CD4-positive, CD25-positive, alpha-beta regulatory T cell (primary cell): ENCODE measurements around the gene CFLAR. TPM values are rescaled to one million over a fixed set of nuclear protein-coding genes. Genes with fewer than 3 reads are reported as not detected.
"Not testable (repeated sequence)": the region's sequence is repeated elsewhere in the genome, so short reads cannot be mapped to it uniquely, and the experiment has no call there.

ENCODE experiments used
- ATAC-seq, 2 donors: fragments of 150-1000 bp; cut with Tn5 transposase; one replicate each; pipeline ENCODE4 v1.10.0; 2021; ENCODE audit warnings: low read depth in 2 of 2, moderate number of reproducible peaks in 2 of 2, moderate library complexity in 1 of 2
- DNase-seq, 3 donors: peaks; one replicate each; pipeline versions ENCODE4 v3.0.0 to v3.0.0-alpha.2; 2012 to 2022; ENCODE audit warnings: mixed read lengths in 1 of 3
- H3K27ac ChIP-seq: one replicate; pipeline ENCODE4 v1.7.0; 2013; ENCODE audit warnings: mild to moderate bottlenecking, low read length; ENCODE audit not compliant: insufficient read depth, poor library complexity, severe bottlenecking
- H3K27me3 ChIP-seq: one replicate; pipeline ENCODE4 v1.7.0; 2013; ENCODE audit warnings: low read length; ENCODE audit not compliant: control insufficient read depth, insufficient read depth
- H3K36me3 ChIP-seq: one replicate; pipeline ENCODE4 v1.7.0; 2013; ENCODE audit warnings: mild to moderate bottlenecking, low read length, moderate library complexity; ENCODE audit not compliant: control insufficient read depth, insufficient read depth
- H3K4me1 ChIP-seq: 2 replicates; pipeline ENCODE4 v1.7.0; 2013; ENCODE audit warnings: mild to moderate bottlenecking, low read length; ENCODE audit not compliant: insufficient read depth, control insufficient read depth, poor library complexity, severe bottlenecking
- H3K4me3 ChIP-seq: one replicate; pipeline ENCODE4 v1.7.0; 2013; ENCODE audit warnings: low read depth, mild to moderate bottlenecking, low read length, moderate library complexity
- H3K9me3 ChIP-seq, 2 experiments: 1 replicate in 1 of 2; 2 replicates in 1 of 2; pipeline ENCODE4 v1.7.0; 2013; ENCODE audit warnings: low read length in 2 of 2, mild to moderate bottlenecking in 1 of 2, moderate library complexity in 1 of 2; ENCODE audit not compliant: control insufficient read depth in 2 of 2
- H3K27ac Mint-ChIP-seq, 3 donors: one replicate each; pipeline ENCODE4 v1.8.0; 2020 to 2022; ENCODE audit warnings: mild to moderate bottlenecking in 3 of 3, mixed read lengths in 3 of 3, moderate library complexity in 2 of 3
- H3K27me3 Mint-ChIP-seq: one replicate; pipeline ENCODE4 v1.8.0; 2022; ENCODE audit warnings: mild to moderate bottlenecking, mixed read lengths
- H3K36me3 Mint-ChIP-seq: one replicate; pipeline ENCODE4 v1.8.0; 2020; ENCODE audit warnings: mixed read lengths
- H3K4me1 Mint-ChIP-seq, 4 donors: one replicate each; pipeline ENCODE4 v1.8.0; 2020 to 2022; ENCODE audit warnings: mixed read lengths in 4 of 4, mild to moderate bottlenecking in 1 of 4
- H3K4me3 Mint-ChIP-seq, 4 donors: one replicate each; pipeline ENCODE4 v1.8.0; 2020 to 2022; ENCODE audit warnings: mild to moderate bottlenecking in 4 of 4, mixed read lengths in 4 of 4, moderate library complexity in 3 of 4
- H3K9me3 Mint-ChIP-seq, 7 donors: one replicate each; pipeline ENCODE4 v1.8.0; 2020 to 2022; ENCODE audit warnings: mixed read lengths in 7 of 7, mild to moderate bottlenecking in 3 of 7, moderate library complexity in 2 of 7
- polyA plus RNA-seq, 4 donors: library from polyadenylated mRNA; unstranded; fragments of 300-500 nt; fragmentation: Illumina TruSeq; gene quantifications; one replicate each; pipeline ENCODE4 v1.2.3, GENCODE V29; 2021
- total RNA-seq: library from RNA; stranded (reverse); gene quantifications from one replicate; pipeline ENCODE4 v1.2.3, GENCODE V29; 2022

The CFLAR gene
- total and polyA plus RNA-seq, 5 donors from 2014 or later: 118 to 306 (median 140) TPM

GRCh38 chr2:201164166-201164565, 48.2 kb downstream of the CFLAR start:
- H3K36me3 ChIP-seq: peaks cover 63% of the 10 kb centered on the region
- H3K27ac Mint-ChIP-seq: peak overlapping the region in 1 of 3 donors; percentile 62

DNA sequence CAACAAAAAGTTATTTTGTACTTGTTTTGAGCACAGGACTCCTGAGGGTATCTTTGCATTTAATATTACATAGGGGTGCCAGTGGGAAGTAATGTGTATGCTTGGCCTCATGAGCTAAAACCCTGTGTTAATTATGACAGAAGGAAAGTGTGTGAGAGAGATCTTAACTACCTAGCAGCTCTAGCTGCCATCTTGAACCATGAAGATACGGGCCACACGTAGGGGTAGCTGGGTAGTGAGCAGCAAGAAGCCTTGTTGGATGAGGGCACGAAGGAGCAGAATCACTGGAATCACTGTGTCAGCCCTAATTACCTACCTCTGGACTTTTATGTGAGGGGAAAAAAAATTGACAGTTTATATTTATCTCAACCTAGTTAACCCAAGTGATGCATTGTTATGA, 51.6 kb downstream of the CFLAR start:
- Mint-ChIP-seq H3K4me3 (no peak overlapping the region), H3K36me3 (peaks cover 37% of the 10 kb centered on the region), H3K4me1 (peaks cover 0 to 29% (median 7%) of the 10 kb centered on the region in 4 donors), H3K9me3 (peaks cover 4 to 32% (median 15%) of the 10 kb centered on the region in 7 donors), H3K27me3 (no peaks in the 10 kb centered on the region), H3K27ac (peak overlapping the region in 1 of 3 donors; percentile 38)
- H3K27ac ChIP-seq: no peak overlapping the region
- DNase-seq (no peak), ATAC-seq (no peak)
- no peaks in the 10 kb centered on the region for H3K4me1 ChIP-seq
- no peaks in the 10 kb centered on the region for H3K27me3 ChIP-seq
- H3K36me3 ChIP-seq: peaks cover 38% of the 10 kb centered on the region
- H3K9me3 ChIP-seq: peaks cover 21 to 30% of the 10 kb centered on the region in 2 experiments
- no peak overlapping the region for H3K4me3 ChIP-seq

More at GRCh38 chr2:201164166-201164565, 48.2 kb downstream of the CFLAR start:
- Mint-ChIP-seq H3K4me1 (peaks cover 0 to 6% (median 5%) of the 10 kb centered on the region in 4 donors), H3K4me3 (no peak overlapping the region), H3K36me3 (peaks cover 57% of the 10 kb centered on the region), H3K9me3 (peaks cover 0 to 14% (median 9%) of the 10 kb centered on the region in 7 donors), H3K27me3 (no peaks in the 10 kb centered on the region)
- Histone ChIP-seq H3K4me1 (no peaks in the 10 kb centered on the region), H3K27me3 (no peaks in the 10 kb centered on the region), H3K4me3 (no peak overlapping the region), H3K9me3 (peaks cover 6 to 10% of the 10 kb centered on the region in 2 experiments), H3K27ac (no peak overlapping the region)
- DNase-seq (no peak), ATAC-seq (no peak)

DNA sequence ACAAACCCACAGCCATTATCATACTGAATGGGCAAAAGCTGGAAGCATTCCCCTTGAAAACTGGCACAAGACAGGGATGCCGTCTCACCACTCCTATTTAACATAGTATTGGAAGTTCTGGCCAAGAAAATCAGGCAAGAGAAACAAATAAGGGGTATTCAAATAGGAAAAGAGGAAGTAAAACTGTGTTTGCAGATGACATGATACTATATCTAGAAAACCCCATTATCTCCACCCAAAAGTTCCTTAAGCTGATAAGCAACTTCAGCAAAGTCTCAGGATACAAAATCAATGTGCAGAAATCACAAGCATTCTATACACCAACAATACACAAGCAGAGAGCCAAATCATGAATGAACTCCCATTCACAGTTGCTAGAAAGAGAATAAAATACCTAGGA, 52.5 kb downstream of the CFLAR start:
- not testable (repeated sequence) for H3K27ac ChIP-seq, H3K27me3 Mint-ChIP-seq, H3K4me1 ChIP-seq, DNase-seq, H3K27me3 ChIP-seq, H3K4me3 ChIP-seq, ATAC-seq
- peaks cover 21 to 30% of the 10 kb centered on the region in 2 experiments for H3K9me3 ChIP-seq
- Mint-ChIP-seq H3K36me3 (peaks cover 27% of the 10 kb centered on the region), H3K9me3 (peaks cover 4 to 32% (median 15%) of the 10 kb centered on the region in 7 donors), H3K4me1 (peaks cover 0 to 31% (median 6%) of the 10 kb centered on the region in 4 donors), H3K4me3 (peak overlapping the region in 1 of 4 donors; percentile 19), H3K27ac (peak overlapping the region in 1 of 3 donors; percentile 28)
- peaks cover 29% of the 10 kb centered on the region for H3K36me3 ChIP-seq

GRCh38 chr2:201171259-201171814, 55.4 kb downstream of the CFLAR start:
- peaks cover 4 to 32% (median 19%) of the 10 kb centered on the region in 7 donors for H3K9me3 Mint-ChIP-seq
- H3K27ac ChIP-seq: no peak overlapping the region
- H3K9me3 ChIP-seq: peaks cover 21 to 30% of the 10 kb centered on the region in 2 experiments
- H3K27me3 ChIP-seq: no peaks in the 10 kb centered on the region
- no peak overlapping the region for H3K4me3 ChIP-seq
- H3K4me3 Mint-ChIP-seq: no peak overlapping the region
- no peak for DNase-seq
- H3K27ac Mint-ChIP-seq: no peak overlapping the region
- H3K36me3 ChIP-seq: peaks cover 11% of the 10 kb centered on the region
- H3K4me1 Mint-ChIP-seq: peaks cover 3 to 31% (median 12%) of the 10 kb centered on the region in 4 donors
- no peaks in the 10 kb centered on the region for H3K27me3 Mint-ChIP-seq
- H3K4me1 ChIP-seq: no peaks in the 10 kb centered on the region
- no peak for ATAC-seq
- peaks cover 14% of the 10 kb centered on the region for H3K36me3 Mint-ChIP-seq

GRCh38 chr2:201172279-201172678, 56.3 kb downstream of the CFLAR start:
- H3K4me1 Mint-ChIP-seq: peaks cover 4 to 33% (median 13%) of the 10 kb centered on the region in 4 donors
- H3K9me3 ChIP-seq: peaks cover 19 to 27% of the 10 kb centered on the region in 2 experiments
- no peak for DNase-seq
- H3K4me3 ChIP-seq: no peak overlapping the region
- H3K27ac ChIP-seq: no peak overlapping the region
- no peaks in the 10 kb centered on the region for H3K27me3 ChIP-seq
- H3K36me3 Mint-ChIP-seq: peaks cover 11% of the 10 kb centered on the region
- no peak overlapping the region for H3K27ac Mint-ChIP-seq
- peaks cover 4 to 32% (median 19%) of the 10 kb centered on the region in 7 donors for H3K9me3 Mint-ChIP-seq
- no peak for ATAC-seq
- no peak overlapping the region for H3K4me3 Mint-ChIP-seq
- peaks cover 4% of the 10 kb centered on the region for H3K36me3 ChIP-seq
- H3K27me3 Mint-ChIP-seq: no peaks in the 10 kb centered on the region
- no peaks in the 10 kb centered on the region for H3K4me1 ChIP-seq

DNA sequence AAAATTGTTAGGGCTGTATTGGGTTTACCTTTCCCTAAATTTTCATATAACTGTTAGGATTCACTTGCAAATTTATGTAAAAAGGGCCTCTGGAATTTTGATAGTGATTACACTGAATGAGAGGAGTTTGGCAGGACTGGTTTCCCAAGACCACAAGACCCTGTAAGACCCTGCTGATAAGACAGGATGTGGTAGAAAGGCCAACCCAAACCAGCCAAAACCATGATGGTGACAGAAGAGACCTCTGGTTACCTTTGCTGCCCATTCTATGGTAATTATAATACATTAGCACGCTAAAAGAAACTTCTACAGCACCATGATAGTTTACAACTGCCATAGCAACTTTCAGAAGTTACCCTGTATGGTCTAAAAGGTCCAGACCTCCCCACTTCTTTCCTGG, 58.7 kb downstream of the CFLAR start:
- H3K36me3 Mint-ChIP-seq: no peaks in the 10 kb centered on the region
- DNase-seq: no peak

GRCh38 chr2:201176081-201176481, 60.1 kb downstream of the CFLAR start:
- peak overlapping the region in 1 of 4 donors; percentile 62 for H3K4me3 Mint-ChIP-seq
- no peak for DNase-seq
- H3K27me3 ChIP-seq: no peaks in the 10 kb centered on the region
- H3K27ac Mint-ChIP-seq: no peak overlapping the region
- no peak overlapping the region for H3K27ac ChIP-seq
- H3K4me3 ChIP-seq: no peak overlapping the region
- no peaks in the 10 kb centered on the region for H3K36me3 ChIP-seq
- no peaks in the 10 kb centered on the region for H3K27me3 Mint-ChIP-seq
- no peaks in the 10 kb centered on the region for H3K4me1 ChIP-seq
- peaks cover 11 to 19% (median 17%) of the 10 kb centered on the region in 4 donors for H3K4me1 Mint-ChIP-seq
- H3K9me3 ChIP-seq: peaks cover 4 to 8% of the 10 kb centered on the region in 2 experiments
- peaks cover 0 to 10% (median 5%) of the 10 kb centered on the region in 7 donors for H3K9me3 Mint-ChIP-seq
- ATAC-seq: no peak
- no peaks in the 10 kb centered on the region for H3K36me3 Mint-ChIP-seq

More for the DNA sequence above, 58.7 kb downstream of the CFLAR start:
- Histone ChIP-seq H3K36me3 (no peaks in the 10 kb centered on the region), H3K27ac (no peak overlapping the region), H3K27me3 (no peaks in the 10 kb centered on the region), H3K4me3 (no peak overlapping the region), H3K4me1 (no peaks in the 10 kb centered on the region), H3K9me3 (peaks cover 15 to 20% of the 10 kb centered on the region in 2 experiments)
- peaks cover 0 to 17% (median 7%) of the 10 kb centered on the region in 7 donors for H3K9me3 Mint-ChIP-seq
- peak overlapping the region in 1 of 3 donors; percentile 78 for H3K27ac Mint-ChIP-seq
- peaks cover 9 to 26% (median 14%) of the 10 kb centered on the region in 4 donors for H3K4me1 Mint-ChIP-seq
- no peaks in the 10 kb centered on the region for H3K27me3 Mint-ChIP-seq
- ATAC-seq: no peak
- no peak overlapping the region for H3K4me3 Mint-ChIP-seq

GRCh38 chr2:201180010-201180409, 64.0 kb downstream of the CFLAR start:
- DNase-seq (peak in 2 of 3 donors; percentile 11 to 45), ATAC-seq (peak in 1 of 2 donors; percentile 22)
- Histone ChIP-seq H3K9me3 (no peaks in the 10 kb centered on the region), H3K27ac (no peak overlapping the region), H3K36me3 (no peaks in the 10 kb centered on the region), H3K4me3 (no peak overlapping the region), H3K27me3 (no peaks in the 10 kb centered on the region), H3K4me1 (peaks cover 13% of the 10 kb centered on the region)
- no peaks in the 10 kb centered on the region for H3K27me3 Mint-ChIP-seq
- H3K4me3 Mint-ChIP-seq: no peak overlapping the region
- H3K36me3 Mint-ChIP-seq: no peaks in the 10 kb centered on the region
- H3K9me3 Mint-ChIP-seq: no peaks in the 10 kb centered on the region
- H3K4me1 Mint-ChIP-seq: peaks cover 11 to 39% (median 28%) of the 10 kb centered on the region in 4 donors
- H3K27ac Mint-ChIP-seq: peak overlapping the region in 2 of 3 donors; percentile 56 to 68
